Activated gamma-delta T cell (primary cell): Measurements from ENCODE around the gene BBOF1.

Source experiments
- DNase-seq: peaks from one replicate; lab custom pipeline; 2025; lab: John Stamatoyannopoulos, UW

BBOF1 gene

GRCh38 chr14:74022346-74022745, 3.2 kb downstream of the BBOF1 start:
- DNase-seq, result no peak

GRCh38 chr14:74029136-74029535, 10.0 kb downstream of the BBOF1 start:
- DNase-seq, result no peak

DNA sequence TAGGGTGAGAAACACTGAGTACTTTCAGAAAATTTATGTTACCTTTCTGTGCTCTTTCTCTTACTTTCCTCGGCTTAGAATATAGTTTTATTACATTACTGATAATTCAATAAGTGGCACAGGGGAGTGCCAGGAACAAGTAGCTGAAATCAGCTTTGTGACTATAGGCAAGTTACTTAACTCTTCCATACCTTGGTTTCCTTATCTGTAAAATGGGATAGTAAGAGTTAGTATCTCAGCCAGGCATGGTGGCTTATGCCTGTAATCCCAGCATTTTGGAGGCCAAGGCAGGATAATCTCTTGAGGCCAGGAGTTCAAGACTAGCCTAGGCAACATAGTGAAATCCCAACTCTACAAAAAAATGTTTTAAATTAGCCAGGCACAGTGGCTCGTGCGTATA, 15.4 kb downstream of the BBOF1 start:
- DNase-seq, result no peak

DNA sequence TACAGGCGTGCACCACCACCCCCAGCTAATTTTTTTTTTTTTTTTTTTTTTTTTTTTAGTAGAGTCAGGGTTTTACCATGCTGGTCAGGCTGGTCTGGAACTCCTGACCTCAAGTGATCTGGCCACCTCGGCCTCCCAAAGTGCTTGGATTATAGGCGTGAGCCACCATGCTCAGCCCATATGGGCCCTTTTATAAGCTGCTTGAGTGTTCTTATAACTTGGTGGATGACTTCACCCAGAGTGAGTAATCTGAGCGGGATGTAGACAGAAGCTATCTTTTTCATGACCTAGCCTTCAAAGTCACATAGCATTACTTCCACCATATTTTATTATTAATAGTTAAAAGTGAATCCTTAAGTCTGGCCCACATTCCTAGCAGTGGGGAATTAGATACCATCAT, 16.4 kb downstream of the BBOF1 start:
- no peak for DNase-seq

DNA sequence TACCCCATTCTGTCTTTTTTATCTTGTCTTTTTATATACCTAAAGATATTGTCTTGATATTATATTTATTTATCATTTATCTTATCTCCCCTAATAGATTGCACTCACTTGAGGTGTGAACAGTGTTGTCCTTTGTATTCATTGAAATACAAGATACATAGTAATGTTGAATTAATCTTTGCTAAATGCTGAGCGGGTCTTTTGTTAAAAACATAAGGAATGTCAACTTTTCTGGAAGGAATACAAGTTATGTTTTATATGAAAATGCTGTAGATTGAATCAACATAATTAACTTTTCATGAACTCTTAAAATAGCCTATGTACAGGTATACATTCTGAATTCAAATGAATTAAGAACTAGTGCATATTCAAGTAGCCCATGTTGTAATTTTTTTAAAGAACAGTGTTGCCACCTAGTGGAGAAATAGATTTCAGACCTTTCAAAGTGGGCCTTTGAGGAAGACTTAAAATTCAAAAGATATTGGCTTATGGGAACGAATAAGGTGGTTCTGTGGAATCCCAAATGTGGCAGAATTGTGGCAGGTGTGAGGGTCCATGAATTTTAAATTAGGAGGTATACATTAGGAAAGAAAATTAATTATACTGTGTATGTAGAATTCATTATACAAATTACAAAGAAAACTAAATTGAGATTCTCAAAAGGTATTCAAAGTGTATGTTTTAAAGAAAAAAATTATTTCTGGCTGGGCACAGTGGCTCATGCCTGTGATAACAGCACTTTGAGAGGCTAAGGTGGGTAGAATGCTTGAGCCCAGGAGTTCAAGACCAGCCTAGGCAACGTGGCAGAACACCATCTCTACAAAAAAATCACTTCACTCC, 19.1 kb downstream of the BBOF1 start:
- no peak for DNase-seq

DNA sequence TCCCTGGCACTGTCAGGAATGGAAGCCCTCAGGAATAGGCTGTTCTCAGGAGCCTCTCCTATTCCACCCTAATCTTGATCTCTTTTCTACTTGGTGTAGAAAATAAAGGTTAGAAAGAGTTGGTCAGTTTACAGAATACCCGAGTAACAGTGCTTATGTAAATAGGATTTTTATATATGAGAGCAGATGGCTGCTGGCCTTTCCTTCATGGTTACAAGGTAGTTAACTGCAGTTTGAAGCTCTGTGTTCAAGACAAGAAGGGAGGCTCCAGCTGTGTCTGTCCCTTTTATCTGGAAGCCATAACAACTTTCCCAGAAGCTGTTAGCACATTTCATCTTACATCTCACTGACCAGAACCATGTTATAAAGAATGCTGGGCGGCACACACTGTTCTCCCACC, 23.1 kb downstream of the BBOF1 start:
- no peak for DNase-seq

- no peak for DNase-seq
Observed at GRCh38 chr14:74045522-74045921, 26.4 kb downstream of the BBOF1 start.

- no peak for DNase-seq
Observed at GRCh38 chr14:74048281-74048680, 29.1 kb downstream of the BBOF1 start.

DNA sequence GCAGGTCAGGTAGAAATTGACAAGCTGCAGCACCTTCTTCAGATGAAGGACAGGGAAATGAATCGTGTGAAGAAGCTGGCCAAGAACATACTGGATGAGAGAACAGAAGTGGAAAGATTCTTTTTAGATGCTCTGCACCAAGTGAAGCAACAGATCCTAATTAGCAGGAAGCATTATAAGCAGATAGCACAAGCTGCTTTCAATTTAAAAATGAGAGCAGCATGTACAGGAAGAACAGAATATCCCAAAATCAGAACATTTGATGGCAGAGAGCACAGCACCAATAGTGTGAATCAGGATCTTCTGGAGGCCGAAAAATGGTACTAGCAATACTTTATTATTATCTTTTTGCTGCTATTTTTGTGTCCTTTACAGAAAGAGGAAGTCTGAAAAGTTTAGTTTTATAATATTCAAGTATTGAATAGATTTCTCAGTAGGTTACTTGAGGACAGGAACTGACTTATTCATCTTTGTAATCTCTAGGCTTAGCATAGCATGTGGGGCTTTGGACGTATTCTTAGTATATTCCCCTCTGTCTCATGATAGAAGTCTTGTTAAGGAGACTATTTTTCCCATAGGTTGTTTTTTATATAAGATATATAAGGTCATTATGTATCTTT, 30.8 kb downstream of the BBOF1 start:
- no peak for DNase-seq

DNA sequence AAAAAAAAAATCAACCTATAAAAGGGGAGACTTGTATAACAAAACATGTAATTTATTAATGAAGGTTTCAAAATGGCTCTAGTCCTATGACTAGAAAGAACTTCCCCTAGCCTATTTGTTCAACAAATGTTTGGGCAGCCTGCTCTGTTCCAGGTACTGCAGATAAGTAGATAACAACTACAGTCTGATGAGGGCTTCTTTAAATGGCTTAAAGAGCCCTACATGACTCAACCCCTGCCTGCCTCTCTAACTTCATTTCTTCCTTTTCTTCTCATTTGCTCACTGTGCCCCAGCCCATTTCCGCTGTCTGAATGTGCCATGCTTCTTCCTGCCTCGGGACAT, 43.6 kb downstream of the BBOF1 start:
- DNase-seq, result no peak

DNA sequence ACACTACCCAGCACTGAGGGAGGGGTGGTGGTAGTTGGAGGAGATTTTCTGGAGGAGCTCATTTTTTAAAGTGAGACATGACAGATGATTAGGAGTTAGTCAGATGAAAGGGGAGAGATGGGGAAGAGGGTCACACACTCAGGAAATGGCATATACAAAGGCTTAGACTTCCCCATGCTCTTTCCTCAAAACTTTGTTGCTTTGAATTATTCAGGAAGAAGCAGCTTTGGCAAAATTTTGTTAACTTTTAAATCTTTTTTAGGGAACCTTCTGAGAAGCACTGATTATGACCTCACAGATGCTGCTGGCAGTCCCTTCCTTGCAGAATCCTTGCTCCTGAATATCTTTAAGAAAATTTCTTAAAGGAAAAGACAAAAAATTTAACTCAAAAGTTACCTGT, 45.3 kb downstream of the BBOF1 start:
- no peak for DNase-seq

DNA sequence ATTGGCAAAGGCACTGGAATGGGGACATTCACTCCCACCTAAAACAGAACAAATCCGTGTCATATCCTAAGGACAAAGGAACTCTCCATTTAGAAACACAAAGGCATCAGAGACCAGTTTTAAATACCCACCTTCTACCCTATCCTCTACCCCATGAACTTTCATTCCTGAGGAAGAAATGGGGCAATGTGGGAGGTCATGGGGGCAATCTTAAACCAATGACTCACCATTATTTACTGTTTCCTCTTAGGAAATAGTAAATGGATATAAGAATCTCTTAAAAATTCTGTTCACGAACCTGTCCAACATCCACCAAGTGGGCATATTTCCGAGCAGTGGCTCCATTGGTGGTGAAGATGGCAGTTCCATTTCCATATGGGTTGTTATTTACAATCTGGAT, 45.7 kb downstream of the BBOF1 start:
- DNase-seq, result no peak

DNA sequence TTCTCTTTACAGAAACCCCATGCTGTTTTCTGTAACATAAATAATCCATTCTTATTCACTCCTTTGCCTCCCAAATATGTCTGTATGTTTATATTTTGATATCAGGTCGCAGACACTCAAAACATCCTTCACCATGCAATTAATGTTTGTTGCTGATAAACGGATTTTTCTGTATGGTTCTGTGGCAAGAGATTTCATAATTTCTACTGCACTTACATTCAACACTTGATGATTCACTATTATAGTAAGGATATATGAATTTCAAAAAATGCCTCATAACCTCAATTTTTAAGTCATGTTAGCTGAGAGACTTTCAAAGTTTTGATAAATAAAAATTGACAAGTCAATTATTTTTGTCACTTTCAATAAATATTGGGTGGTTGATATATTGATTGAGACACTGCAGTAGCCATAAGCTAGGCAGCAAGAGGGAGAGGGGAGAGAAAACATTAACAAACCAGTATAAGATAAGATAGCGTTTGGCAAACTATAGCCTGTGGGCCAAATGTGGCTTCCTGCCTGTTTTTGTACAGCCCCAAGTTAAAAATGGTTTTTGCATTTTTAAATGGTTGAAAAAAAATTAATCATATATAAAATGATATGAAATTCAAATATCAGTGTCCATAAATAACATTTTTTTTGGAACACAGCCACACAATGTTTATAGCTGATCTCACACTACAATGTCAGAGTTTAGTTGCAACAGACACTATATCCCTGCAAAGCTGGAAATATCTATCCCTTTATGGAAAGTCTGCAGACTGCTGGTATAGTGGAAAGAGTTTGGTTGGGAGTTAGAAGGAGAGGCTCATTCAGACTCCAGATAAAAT, 46.8 kb downstream of the BBOF1 start:
- DNase-seq, result no peak

GRCh38 chr14:74077401-74077800, 58.3 kb downstream of the BBOF1 start:
- DNase-seq, result no peak

DNA sequence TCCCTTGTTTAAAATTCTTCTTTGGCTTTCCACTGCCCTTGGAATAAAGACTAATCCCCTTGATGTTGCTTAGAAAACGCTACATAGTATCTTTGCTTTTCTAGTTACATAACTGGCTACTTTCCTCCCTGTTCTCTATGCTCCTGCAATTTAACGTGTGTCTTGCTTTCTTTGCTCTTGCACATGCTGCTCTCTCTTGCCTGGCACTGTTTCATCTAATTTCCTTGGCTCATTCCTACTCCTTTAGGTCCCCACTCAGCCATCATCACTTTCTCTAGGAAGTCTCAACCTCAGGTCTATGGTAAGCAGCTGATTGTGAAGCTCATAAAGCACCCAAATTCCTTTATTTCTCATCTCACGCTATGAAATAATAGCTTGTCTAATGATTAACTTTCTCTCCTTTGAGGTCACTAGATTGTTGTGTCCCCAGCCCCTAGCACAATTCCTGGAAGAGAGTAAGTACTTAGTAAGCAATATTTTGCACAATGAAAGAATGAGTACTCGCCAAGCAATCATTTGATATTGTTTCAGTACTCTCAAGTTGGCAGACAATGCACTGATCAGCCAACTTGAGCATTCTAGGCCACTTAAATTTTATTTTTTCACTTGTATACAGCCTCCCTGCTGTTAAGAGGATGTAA, 61.8 kb downstream of the BBOF1 start:
- DNase-seq, result no peak

DNA sequence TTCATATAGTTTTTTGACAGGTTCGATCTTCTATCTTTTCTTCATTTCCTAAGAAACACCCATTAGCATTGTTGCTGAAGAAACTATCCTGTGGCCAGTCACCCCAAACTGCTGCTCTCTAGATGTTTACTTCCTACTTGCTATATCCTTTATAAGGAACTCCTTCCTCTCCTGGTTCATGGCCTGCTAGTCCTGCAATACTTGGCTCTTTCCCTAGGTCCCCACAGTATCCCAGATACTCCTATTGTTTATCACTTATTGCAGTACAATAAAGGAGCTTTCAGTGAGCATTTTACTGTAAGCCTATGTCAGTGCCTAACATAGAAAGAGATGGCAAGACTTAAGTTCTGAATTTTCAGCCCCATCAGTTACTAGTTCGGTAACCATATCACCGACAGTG, 62.3 kb downstream of the BBOF1 start:
- no peak for DNase-seq

DNA sequence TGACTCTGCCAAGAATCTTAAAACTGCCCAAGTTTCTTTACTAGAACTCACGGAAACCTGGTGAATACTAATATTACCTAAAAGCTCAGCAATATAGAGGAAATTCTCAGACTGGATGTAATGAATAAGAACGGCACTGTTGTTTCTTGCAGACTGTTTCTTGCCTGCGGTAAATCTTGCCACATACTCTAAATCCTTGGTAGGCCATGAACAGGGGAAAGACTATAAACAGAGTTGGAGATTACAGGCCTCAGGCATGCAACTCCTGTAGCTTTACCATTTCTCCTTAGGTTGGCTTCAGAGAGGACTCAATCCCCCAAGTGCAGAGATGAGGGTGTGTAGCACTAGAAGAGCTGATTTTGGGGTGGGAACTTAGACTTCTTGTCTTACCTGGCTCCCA, 64.0 kb downstream of the BBOF1 start:
- DNase-seq, result no peak

DNA sequence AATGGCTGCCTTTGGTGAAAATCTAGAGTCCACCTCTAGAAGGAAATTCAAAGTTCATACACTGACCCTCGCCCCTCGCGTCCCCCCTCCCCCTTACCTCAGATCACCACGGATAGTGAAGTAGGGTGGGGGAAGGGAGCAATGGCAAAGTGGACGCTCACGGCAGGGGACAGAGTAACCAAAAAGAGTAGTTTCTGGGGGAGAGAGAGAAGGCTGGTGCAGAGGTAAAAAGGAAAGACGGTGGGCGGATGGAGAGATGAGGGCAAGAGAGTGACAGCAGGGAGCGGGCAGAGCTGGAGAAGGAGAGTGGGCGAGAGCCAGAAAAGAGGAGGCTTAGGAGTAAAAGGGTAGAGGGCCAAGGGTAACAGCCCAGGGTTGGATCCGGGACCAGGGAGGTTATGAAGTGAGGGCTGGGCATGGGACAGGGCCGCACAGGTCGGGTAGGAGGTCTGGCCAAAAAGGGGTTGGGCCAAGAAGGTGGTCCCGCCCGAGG, 64.7 kb downstream of the BBOF1 start:
- DNase-seq, result no peak

- peak; percentile 68 for DNase-seq
Observed at GRCh38 chr14:74084277-74085046, 65.3 kb downstream of the BBOF1 start, which contains the start of the genes ALDH6A1 and LIN52. ALDH6A1 (minus strand) TSS chr14:74084453; CDS start chr14:74084394, 59 bp downstream. LIN52 (plus strand) TSS chr14:74084956; CDS start chr14:74084975, 19 bp downstream.

DNA sequence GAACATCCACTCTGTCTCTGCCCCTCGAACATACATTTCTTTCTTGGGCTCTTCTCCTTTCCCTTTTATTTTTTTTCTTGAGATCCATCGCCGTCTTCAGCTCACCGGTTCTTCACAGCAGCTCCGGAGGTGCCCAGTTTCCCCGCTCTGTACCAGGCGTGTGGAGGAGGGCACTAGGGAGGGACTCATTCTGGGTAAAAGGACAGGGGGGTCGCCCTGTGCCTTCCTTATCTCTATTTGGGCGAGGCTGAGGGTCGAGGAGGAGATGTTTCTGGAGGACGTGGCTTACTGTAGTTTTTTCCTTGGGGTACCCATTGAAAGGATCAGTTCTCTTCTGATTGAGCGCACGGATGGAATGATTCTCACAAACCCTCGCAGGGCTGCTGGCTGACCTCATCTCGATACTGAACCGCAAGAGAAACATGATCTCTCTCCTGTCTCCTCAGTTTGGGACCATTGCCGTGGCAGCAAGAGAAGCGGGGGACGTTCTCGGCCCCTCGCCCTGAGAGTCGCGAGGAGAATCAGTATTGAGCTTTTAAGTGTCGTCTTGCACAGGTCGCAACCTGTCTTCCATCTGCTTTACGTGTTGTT, 66.0 kb downstream of the BBOF1 start:
- DNase-seq, result no peak

DNA sequence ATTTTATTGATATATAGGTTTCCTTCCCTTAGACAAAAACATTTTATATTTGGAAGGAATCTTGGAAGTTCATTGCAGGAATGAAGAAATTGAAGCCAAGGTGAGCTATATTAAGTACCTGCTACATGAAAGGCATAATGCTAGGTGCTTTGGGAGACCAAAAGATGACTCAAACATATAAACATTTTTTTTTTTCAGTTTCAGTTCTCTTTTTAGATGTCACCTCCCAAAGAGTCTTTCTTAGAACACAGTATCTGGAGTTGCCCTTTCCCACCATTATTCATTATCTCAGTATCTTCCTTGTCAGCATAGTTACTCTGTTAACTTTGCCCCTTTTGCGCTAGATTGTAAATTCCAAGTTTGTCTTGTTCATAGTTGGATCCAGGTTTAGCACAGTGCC, 66.7 kb downstream of the BBOF1 start:
- DNase-seq, result no peak
